Colonic mucosa (tissue), 4 donors: ENCODE data around the gene PUSL1. TPM values are rescaled to one million over a fixed set of nuclear protein-coding genes. Genes with fewer than 3 reads are reported as not detected.

ENCODE experiments used
- DNase-seq: peaks from one replicate; pipeline ENCODE4 v3.0.0-alpha.2; 2020
- H3K27ac ChIP-seq: fragments of 200-600 bp; one replicate; pipeline ENCODE4 v1.8.0; 2021
- H3K27me3 ChIP-seq: fragments of 200-600 bp; one replicate; pipeline ENCODE4 v1.8.0; 2021
- H3K36me3 ChIP-seq: fragments of 200-600 bp; one replicate; pipeline ENCODE4 v1.8.0; 2021
- H3K4me1 ChIP-seq: fragments of 200-600 bp; one replicate; pipeline ENCODE4 v1.8.0; 2021; ENCODE audit warnings: mild to moderate bottlenecking
- H3K4me3 ChIP-seq: fragments of 200-600 bp; one replicate; pipeline ENCODE4 v1.8.0; 2021
- H3K9ac ChIP-seq, 2 donors: one replicate each; pipeline ENCODE4 v1.7.0; 2013; ENCODE audit warnings: control low read depth in 2 of 2, low read depth in 2 of 2, low read length in 2 of 2
- H3K9me3 ChIP-seq: fragments of 200-600 bp; one replicate; pipeline ENCODE4 v1.8.0; 2021
- intact Hi-C: fragments of 100-400 bp; cut with DNase I; formaldehyde crosslinking; loops from one replicate; pipeline ENCODE4 v1.14.1; 2022
- total RNA-seq, 2 donors: library from RNA; stranded (reverse); fragmentation: NEBNext Ultra II Directional in 1 of 2; extraction: Animal tissue kit (Norgen Biotek cat#: 25700) in 1 of 2; gene quantifications; one replicate each; pipeline ENCODE4 v1.2.1, GENCODE V29; 2021
- TF ChIP-seq, protein P1 (sequence below): fragments of 200-600 bp; IDR thresholded peaks from one replicate; pipeline ENCODE4 v1.8.0; 2022; ENCODE audit warnings: antibody characterized with exemption, mild to moderate bottlenecking
- donor health status: healthy.
- donor health status: DM: no; HTN: no; CAD: no.
- donor health status: DM: no; HTN: no; CAD: no.

Gene PUSL1
- total RNA-seq, 2 donors from 2014 or later = 14.3 to 35.8 TPM

DNA sequence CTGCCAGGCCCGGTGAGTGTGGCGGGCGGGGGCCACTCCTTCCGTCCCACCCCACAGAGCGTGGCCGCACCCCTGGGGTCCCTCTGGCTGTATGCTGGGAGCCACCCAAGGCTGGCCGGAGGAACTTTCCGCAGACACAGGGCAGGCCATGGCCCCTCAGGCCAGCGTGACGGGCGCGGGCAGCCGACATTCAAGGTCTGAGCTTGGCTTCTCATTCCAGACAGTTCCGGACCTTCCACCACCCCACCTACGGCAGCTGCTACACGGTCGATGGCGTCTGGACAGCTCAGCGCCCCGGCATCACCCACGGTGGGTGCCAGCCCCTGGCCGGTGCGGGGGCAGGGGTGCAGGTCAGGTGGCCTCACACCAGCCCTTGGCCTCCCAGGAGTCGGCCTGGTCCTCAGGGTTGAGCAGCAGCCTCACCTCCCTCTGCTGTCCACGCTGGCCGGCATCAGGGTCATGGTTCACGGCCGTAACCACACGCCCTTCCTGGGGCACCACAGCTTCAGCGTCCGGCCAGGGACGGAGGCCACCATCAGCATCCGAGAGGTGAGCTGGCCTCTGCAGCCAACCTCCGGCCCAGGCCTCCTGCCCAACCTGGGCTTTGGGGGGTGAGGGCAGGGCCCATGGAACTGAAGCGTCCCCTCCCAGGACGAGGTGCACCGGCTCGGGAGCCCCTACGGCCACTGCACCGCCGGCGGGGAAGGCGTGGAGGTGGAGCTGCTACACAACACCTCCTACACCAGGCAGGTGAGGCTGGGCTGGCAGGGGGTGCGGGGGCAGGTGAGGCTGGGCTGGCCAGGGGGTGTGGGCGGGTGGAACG is 20.9 kb upstream of the PUSL1 start:
- no peak for DNase-seq
- TF ChIP-seq, protein P1, sequence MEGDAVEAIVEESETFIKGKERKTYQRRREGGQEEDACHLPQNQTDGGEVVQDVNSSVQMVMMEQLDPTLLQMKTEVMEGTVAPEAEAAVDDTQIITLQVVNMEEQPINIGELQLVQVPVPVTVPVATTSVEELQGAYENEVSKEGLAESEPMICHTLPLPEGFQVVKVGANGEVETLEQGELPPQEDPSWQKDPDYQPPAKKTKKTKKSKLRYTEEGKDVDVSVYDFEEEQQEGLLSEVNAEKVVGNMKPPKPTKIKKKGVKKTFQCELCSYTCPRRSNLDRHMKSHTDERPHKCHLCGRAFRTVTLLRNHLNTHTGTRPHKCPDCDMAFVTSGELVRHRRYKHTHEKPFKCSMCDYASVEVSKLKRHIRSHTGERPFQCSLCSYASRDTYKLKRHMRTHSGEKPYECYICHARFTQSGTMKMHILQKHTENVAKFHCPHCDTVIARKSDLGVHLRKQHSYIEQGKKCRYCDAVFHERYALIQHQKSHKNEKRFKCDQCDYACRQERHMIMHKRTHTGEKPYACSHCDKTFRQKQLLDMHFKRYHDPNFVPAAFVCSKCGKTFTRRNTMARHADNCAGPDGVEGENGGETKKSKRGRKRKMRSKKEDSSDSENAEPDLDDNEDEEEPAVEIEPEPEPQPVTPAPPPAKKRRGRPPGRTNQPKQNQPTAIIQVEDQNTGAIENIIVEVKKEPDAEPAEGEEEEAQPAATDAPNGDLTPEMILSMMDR = no peak
- no peaks in the 10 kb centered on the region for H3K36me3 ChIP-seq
- no peak overlapping the region for H3K27ac ChIP-seq
- no peaks in the 10 kb centered on the region for H3K9me3 ChIP-seq
- H3K27me3 ChIP-seq = peaks cover 21% of the 10 kb centered on the region
- no peak overlapping the region for H3K9ac ChIP-seq
- no peak overlapping the region for H3K4me3 ChIP-seq
- peaks cover 14% of the 10 kb centered on the region for H3K4me1 ChIP-seq
- intact Hi-C loops = no loop called here

DNA sequence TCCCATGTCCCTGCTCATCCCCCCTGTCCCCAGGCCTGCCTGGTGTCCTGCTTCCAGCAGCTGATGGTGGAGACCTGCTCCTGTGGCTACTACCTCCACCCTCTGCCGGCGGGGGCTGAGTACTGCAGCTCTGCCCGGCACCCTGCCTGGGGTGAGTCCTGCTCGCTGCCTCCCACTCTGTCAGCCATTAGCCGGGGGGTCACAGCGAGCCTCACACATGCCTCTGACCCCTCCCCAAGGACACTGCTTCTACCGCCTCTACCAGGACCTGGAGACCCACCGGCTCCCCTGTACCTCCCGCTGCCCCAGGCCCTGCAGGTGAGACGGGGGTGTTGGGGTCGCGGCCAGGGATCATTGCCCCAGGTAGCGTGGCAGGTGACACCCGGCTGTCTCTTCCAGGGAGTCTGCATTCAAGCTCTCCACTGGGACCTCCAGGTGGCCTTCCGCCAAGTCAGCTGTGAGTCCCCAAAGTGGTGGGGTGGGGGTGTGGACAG is 18.1 kb upstream of the PUSL1 start:
- no peaks in the 10 kb centered on the region for H3K9me3 ChIP-seq
- intact Hi-C loops = loop anchor here (5.0 to 10.0 kb wide), 2 partner anchors 168 to 305 kb away; partner anchors contain the start of gene PERM1
- no peak overlapping the region for H3K9ac ChIP-seq
- TF ChIP-seq, protein P1 = peak; percentile 57
- H3K36me3 ChIP-seq = no peaks in the 10 kb centered on the region
- peaks cover 21% of the 10 kb centered on the region for H3K27me3 ChIP-seq
- peaks cover 13% of the 10 kb centered on the region for H3K4me1 ChIP-seq
- H3K4me3 ChIP-seq = no peak overlapping the region
- peak; percentile 86 for DNase-seq
- H3K27ac ChIP-seq = no peak overlapping the region

DNA sequence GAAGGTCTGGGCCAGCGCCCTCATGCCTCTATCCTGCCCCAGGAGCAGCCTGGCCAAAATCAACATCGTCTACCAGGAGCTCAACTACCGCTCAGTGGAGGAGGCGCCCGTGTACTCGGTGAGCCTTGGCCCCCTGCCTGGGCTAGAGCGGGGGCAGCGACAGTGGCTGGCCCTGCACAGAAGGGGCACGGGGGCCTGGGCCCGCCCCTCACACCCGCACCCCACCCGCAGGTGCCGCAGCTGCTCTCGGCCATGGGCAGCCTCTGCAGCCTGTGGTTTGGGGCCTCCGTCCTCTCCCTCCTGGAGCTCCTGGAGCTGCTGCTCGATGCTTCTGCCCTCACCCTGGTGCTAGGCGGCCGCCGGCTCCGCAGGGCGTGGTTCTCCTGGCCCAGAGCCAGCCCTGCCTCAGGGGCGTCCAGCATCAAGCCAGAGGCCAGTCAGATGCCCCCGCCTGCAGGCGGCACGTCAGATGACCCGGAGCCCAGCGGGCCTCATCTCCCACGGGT is 17.3 kb upstream of the PUSL1 start:
- no peak overlapping the region for H3K9ac ChIP-seq
- H3K36me3 ChIP-seq = no peaks in the 10 kb centered on the region
- no peak overlapping the region for H3K4me3 ChIP-seq
- no peaks in the 10 kb centered on the region for H3K9me3 ChIP-seq
- H3K4me1 ChIP-seq = peaks cover 6% of the 10 kb centered on the region
- H3K27ac ChIP-seq = no peak overlapping the region
- peak; percentile 58 for DNase-seq
- intact Hi-C loops = loop anchor here (5.0 to 10.0 kb wide), 2 partner anchors 169 to 306 kb away; partner anchors contain the start of gene PERM1
- peaks cover 15% of the 10 kb centered on the region for H3K27me3 ChIP-seq
- TF ChIP-seq, protein P1 = no peak

DNA sequence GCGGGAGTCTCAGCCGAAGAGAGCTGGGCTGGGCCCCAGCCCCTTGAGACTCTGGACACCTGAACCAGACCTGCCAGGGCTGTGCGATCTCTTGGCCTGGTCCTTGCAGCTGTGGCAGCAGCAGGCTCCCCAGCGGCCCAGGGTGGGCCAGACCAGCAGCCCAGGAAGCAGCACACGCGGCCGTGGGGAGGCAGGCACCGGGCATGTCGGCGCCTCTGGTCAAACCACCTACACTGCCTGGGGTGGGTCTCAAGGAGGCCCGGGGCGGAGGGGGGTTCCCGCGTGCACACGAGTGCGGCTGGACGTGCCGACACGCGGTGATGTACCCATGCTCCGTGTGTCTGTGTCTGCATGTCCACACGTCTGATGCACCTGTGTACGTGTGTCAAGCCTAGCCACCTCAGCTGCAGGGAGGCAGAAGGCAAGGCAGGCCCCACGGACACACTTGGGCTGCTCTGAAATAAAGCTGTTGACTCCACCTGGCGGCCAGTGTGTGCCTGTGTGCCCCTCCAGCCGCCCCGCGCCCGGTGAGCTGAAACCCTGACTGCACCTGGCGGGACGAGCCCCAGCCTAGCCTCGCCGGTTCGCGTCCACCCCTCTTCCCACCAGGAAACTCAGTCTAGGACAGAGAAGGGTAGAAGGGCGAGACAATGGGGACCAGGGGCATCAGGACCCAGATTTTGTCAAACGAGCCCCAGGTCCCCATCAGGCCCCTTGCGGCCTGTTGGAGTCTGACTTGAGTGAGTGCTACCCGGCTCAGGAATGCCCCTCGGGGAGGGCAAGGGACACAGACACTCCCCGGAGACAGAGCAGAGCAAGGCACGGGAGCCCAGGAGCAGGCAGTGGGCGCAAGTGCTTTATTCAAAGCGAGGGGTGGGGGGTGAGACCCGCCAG is 16.6 kb upstream of the PUSL1 start:
- H3K36me3 ChIP-seq = no peaks in the 10 kb centered on the region
- DNase-seq = peak; percentile 83
- H3K4me1 ChIP-seq = peaks cover 6% of the 10 kb centered on the region
- no peak overlapping the region for H3K4me3 ChIP-seq
- no peaks in the 10 kb centered on the region for H3K9me3 ChIP-seq
- TF ChIP-seq, protein P1 = peak; percentile 66
- H3K9ac ChIP-seq = peak overlapping the region in 1 of 2 donors; percentile 12
- intact Hi-C loops = loop anchor here (5.0 to 10.0 kb wide), 2 partner anchors 169 to 307 kb away; partner anchors contain the start of gene PERM1
- H3K27ac ChIP-seq = no peak overlapping the region
- peaks cover 8% of the 10 kb centered on the region for H3K27me3 ChIP-seq

DNA sequence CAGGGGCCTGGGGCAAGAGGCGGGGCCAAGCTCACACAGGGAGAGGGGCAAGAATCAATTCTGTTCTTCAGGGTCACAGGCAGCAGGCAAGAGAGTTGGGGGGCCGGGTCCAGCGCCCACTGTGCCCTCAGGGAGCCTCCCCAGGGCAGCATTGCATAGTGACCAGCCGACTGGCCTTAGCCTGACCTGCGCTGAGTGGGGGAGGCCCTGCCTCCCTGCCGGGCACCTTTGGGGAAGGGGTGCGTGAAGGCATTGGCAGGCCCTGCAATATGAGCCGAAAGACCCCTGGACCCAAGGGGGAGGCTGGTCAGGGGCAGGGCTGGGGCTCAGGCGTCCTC is 16.0 kb upstream of the PUSL1 start:
- no peak for DNase-seq
- TF ChIP-seq, protein P1 = no peak
- peaks cover 3% of the 10 kb centered on the region for H3K27me3 ChIP-seq
- no peak overlapping the region for H3K4me3 ChIP-seq
- H3K36me3 ChIP-seq = no peaks in the 10 kb centered on the region
- H3K4me1 ChIP-seq = peaks cover 6% of the 10 kb centered on the region
- H3K9me3 ChIP-seq = no peaks in the 10 kb centered on the region
- no peak overlapping the region for H3K27ac ChIP-seq
- H3K9ac ChIP-seq = no peak overlapping the region
- intact Hi-C loops = loop anchor here (5.0 to 10.0 kb wide), 2 partner anchors 170 to 308 kb away; partner anchors contain the start of gene PERM1
